HG03460 (cell line): ENCODE results near the gene MMUT.
A peak's percentile ranks its signal among the peaks of the same experiment; 100 is the strongest.
"Not testable (repeated sequence)": the region's sequence is repeated elsewhere in the genome, so short reads cannot be mapped to it uniquely, and the experiment has no call there.

Experiments
- ATAC-seq: cut with Tn5 transposase; IDR thresholded peaks from one replicate; pipeline ENCODE4 v1.9.1; 2021; ENCODE audit not compliant: unreplicated experiment

MMUT gene

GRCh38 chr6:49462927-49463611 lies at the start of gene MMUT, which contains the start of gene CENPQ:
Gene MMUT (minus strand): TSS chr6:49463253. CDS start chr6:49459466, 3,787 bp downstream.
Gene CENPQ (plus strand): TSS chr6:49463370. CDS start chr6:49470177, 6,807 bp downstream.
- peak; percentile 97 for ATAC-seq

DNA sequence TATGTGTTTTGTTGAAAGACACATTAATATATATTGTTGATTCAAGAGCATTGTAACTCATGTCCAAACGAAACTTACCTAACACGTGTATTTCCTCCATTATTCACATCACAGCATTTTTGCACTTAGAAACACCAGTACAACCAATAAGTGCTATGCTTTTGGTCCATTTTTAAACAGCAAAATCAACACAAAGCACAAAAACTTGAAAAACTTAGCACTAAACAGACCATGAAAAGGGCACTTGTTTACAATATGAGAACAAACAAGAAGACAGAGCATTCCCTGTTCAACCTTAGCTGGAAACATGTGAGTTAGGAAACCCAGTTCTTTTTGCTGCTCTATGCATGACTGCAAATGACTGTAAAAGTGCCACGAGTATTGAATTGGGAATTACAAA lies 46.3 kb upstream of the MMUT start:
- no peak for ATAC-seq

DNA sequence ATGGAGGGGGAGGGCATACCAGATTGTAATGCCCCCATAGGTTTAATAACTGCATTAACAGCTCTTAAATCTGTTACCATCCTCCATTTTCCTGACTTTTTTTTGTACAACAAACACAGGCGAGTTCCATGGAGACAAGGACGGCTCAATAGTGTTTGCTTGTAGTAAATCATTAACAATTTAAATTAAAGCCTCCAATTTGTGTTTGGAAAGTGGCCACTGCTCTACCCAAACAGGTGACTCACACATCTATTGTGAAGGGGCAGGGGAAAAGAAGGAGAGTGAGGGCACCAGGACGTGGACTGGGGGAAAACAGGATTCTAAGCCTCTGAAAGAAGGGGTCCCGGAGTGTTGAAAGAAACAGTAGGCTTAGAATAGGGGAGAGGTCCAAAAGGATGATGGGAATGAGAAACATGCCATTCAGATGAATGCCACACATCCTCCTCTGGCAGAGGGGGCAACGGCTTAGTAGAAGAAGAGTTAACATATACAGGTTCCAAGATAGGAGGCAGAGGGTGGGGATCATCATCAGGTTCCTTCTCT lies 43.6 kb upstream of the MMUT start:
- no peak for ATAC-seq

GRCh38 chr6:49504666-49505065 lies 41.6 kb upstream of the MMUT start:
- ATAC-seq = no peak

GRCh38 chr6:49499623-49500022 lies 36.6 kb upstream of the MMUT start, which contains the start of gene GLYATL3:
Gene GLYATL3 (plus strand): TSS chr6:49499923. CDS start chr6:49511991, 12,068 bp downstream.
- ATAC-seq = no peak

DNA sequence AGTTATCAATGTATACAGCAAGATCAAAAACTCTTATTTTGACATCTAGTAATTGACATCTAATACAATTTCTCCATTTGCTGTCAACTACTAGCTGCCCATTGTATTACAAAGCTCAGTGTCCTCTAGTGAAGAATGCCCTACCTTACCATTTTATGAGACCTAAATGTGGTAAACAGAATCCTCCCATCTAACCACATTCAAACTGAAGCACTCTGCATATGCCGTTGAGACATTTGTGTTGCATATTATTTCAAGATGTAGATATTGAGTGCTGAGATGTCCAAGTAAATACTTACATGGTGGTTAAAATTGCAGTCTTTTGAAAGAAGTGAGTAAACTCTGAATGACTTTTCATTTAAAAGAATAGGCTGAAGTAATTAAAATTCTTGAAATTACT lies 36.1 kb upstream of the MMUT start:
- no peak for ATAC-seq

- ATAC-seq = no peak
These were observed 34.3 kb upstream of the MMUT start for GRCh38 chr6:49497304-49497703.

- no peak for ATAC-seq
These were observed 27.6 kb upstream of the MMUT start for GRCh38 chr6:49490633-49491032.

DNA sequence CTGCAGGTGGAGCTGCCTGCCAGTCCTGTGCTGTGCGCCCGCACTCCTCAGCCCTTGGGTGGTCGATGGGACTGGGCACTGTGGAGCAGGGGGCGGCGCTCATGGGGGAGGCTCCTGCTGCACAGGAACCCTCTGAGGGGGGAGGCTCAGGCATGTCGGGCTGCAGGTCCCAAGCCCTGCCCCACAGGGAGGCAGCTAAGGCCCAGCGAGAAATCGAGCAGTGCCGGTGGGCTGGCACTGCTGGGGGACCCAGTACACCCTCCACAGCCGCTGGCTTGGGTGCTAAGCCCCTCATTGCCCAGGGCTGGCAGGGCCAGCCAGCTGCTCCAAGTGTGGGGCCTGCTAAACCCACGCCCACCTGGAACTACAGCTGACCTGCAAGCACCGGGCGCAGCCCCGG lies 20.3 kb upstream of the MMUT start:
- not testable (repeated sequence) for ATAC-seq

GRCh38 chr6:49481846-49482245 lies 18.8 kb upstream of the MMUT start:
- ATAC-seq = not testable (repeated sequence)

DNA sequence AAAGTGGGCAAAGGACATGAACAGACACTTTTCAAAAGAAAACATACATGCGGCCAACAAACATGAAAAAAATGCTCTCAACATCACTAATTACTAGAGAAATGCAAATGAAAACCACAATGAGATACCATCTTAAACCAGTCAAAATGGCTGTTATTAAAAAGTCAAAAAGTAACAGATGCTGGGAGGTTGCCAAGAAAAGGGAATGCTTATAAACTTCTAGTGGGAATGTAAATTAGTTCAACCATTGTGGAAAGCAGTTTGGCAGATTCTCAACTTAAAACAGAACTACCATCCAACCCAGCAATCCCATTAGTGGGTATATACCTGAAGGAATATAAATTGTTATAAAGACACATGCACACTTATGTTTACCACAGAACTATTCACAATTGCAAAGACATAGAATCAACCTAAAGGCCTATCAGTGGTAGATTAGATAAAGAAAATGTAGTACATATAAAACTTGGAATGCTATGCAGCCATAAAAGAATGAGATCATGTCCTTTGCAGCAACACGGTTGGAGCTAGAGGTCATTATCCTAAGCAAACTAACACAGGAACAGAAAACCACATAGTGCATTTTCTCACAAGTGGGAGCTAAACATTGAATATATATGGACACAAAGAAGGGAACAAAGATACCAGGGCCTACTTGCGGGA lies 16.4 kb upstream of the MMUT start:
- ATAC-seq = no peak

GRCh38 chr6:49476564-49476963 lies 13.5 kb upstream of the MMUT start:
- ATAC-seq = not testable (repeated sequence)

- ATAC-seq = no peak
These were observed 5.0 kb upstream of the MMUT start for GRCh38 chr6:49468042-49468441.

GRCh38 chr6:49464691-49465090 lies 1.6 kb upstream of the MMUT start:
- ATAC-seq = no peak

DNA sequence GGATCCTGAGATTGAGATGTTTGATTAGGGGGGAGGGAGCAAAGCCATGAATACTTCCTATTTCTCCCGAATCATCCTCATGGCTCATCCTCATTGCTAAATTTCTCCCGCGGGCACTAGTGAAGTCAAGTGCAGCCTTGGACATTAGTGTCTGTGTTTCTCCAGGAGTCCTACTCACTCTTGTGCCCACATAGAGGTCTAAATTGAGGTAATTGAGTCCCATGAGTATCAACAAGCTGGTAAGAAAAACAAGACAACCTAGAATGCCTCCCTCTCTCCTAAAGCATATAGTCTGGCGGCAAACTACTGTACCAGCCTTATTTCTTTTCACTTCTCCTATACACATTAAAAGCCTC lies 537 bp upstream of the MMUT start:
- peak; percentile 8 for ATAC-seq

DNA sequence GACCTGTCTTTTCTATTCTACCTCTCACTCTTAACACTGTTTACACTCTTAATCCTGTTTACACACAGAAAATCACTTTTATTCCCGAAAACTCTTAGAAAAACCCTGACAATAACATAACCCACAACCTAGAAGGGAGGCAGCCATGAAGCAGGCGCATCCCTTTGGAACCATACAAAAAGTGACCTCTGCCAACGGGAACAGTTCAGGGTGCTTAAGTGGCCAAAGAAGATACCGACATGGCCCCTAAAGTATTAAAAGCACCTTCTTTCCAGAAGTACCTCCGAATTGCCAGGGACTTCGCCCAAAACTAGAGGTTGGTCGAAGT lies 490 bp downstream of the MMUT start:
- ATAC-seq = peak; percentile 1

- ATAC-seq = no peak
These were observed 982 bp downstream of the MMUT start for GRCh38 chr6:49462071-49462470.

GRCh38 chr6:49457771-49458170 lies 5.3 kb downstream of the MMUT start:
- ATAC-seq = no peak

DNA sequence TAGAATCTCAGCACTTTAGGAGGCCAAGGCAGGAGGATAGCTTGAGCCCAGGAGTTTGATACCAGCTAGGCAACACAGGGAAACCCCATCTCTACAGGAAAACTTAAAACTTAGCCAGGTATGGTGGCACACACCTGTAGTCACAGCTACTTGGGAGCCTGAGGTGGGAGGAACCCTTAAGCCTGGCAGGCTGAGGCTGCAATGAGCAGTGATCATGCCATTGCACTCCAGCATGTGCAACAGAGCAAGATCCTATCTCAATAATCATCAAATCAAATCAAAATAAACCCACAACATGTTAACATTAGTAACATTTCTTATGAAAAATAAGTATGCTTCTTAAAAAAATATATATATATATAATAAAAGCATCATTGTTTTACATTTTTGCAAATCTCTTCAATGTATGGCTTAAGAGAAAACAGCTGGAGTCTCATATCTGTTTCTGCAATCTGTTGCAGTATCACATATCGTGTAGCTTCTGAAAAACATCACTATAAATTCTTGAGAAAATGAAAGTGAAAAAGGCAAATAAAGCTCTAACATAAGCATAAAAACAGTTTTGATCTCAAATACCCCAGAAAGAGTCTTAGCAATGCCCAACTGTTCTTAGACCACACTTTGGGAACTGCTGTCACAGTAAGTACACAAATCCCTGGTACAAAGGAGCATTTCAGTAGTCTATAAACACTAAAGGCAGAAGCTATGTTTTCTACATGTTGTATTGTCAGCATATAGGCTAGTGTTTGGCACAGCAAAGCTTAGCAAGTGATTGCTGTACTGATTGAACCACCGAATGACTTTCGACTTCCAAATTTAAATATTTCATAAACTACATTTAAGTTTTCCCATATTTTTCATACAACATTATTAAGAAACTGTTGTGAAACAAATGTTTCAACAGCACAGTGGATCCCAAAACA lies 8.0 kb downstream of the MMUT start:
- ATAC-seq = no peak

- no peak for ATAC-seq
These were observed 9.8 kb downstream of the MMUT start for GRCh38 chr6:49453221-49453620.

GRCh38 chr6:49430866-49431265 lies 32.2 kb downstream of the MMUT start:
- no peak for ATAC-seq
